Activated T-cell treated with anti-CD3 and anti-CD28 coated beads, Interleukin-2, amount 50 U/mL, for 1 hour (primary cell): ENCODE measurements around the gene ERGIC1.

Source experiments
- DNase-seq: peaks from one replicate; pipeline ENCODE4 v3.0.0-alpha.2; 2020

The ERGIC1 gene

GRCh38 chr5:172926008-172926523 lies 92.0 kb downstream of the ERGIC1 start:
- DNase-seq, result no peak

GRCh38 chr5:172926796-172927195 lies 92.7 kb downstream of the ERGIC1 start:
- DNase-seq, result no peak

- no peak for DNase-seq
These were observed 95.4 kb downstream of the ERGIC1 start for GRCh38 chr5:172929371-172929838.

- DNase-seq, result no peak
These were observed 97.0 kb downstream of the ERGIC1 start for GRCh38 chr5:172931001-172931536.

- DNase-seq, result peak; percentile 80
These were observed 98.4 kb downstream of the ERGIC1 start for GRCh38 chr5:172932313-172933017.

- no peak for DNase-seq
These were observed 99.2 kb downstream of the ERGIC1 start for GRCh38 chr5:172933238-172933637.

GRCh38 chr5:172935096-172935495 lies 101.0 kb downstream of the ERGIC1 start:
- DNase-seq, result no peak

GRCh38 chr5:172936401-172936800 lies 102.3 kb downstream of the ERGIC1 start:
- DNase-seq, result no peak

- no peak for DNase-seq
These were observed 105.0 kb downstream of the ERGIC1 start for GRCh38 chr5:172939071-172939470.

- DNase-seq, result no peak
These were observed 105.7 kb downstream of the ERGIC1 start for GRCh38 chr5:172939611-172940267.

- DNase-seq, result no peak
These were observed 106.4 kb downstream of the ERGIC1 start for GRCh38 chr5:172940268-172941066.

- DNase-seq, result no peak
These were observed 107.0 kb downstream of the ERGIC1 start for GRCh38 chr5:172941067-172941516.

- no peak for DNase-seq
These were observed 108.5 kb downstream of the ERGIC1 start for GRCh38 chr5:172942556-172942955.

- no peak for DNase-seq
These were observed 109.3 kb downstream of the ERGIC1 start for GRCh38 chr5:172943283-172943841.

GRCh38 chr5:172943906-172944305 lies 109.9 kb downstream of the ERGIC1 start:
- no peak for DNase-seq

- no peak for DNase-seq
These were observed 110.7 kb downstream of the ERGIC1 start for GRCh38 chr5:172944741-172945140.

GRCh38 chr5:172945151-172945550 lies 111.1 kb downstream of the ERGIC1 start:
- DNase-seq, result no peak

GRCh38 chr5:172946146-172946545 lies 112.1 kb downstream of the ERGIC1 start:
- no peak for DNase-seq

- no peak for DNase-seq
These were observed 115.4 kb downstream of the ERGIC1 start for GRCh38 chr5:172949426-172949825.

GRCh38 chr5:172950176-172950965 lies 116.3 kb downstream of the ERGIC1 start:
- DNase-seq, result no peak

GRCh38 chr5:172951371-172952033 lies 117.5 kb downstream of the ERGIC1 start:
- DNase-seq, result no peak
